Ectodermal cell (in vitro differentiated cells): ENCODE measurements around the gene DCC.

Source experiments
- H3K27ac ChIP-seq: 2 replicates; pipeline ENCODE4 v1.7.0; 2013; ENCODE audit warnings: mild to moderate bottlenecking, low read depth, low read length; ENCODE audit not compliant: insufficient read depth, poor library complexity, severe bottlenecking
- H3K27me3 ChIP-seq: 2 replicates; pipeline ENCODE4 v1.7.0; 2013; ENCODE audit warnings: mild to moderate bottlenecking, low read length; ENCODE audit not compliant: insufficient read depth, control insufficient read depth, poor library complexity, severe bottlenecking
- H3K36me3 ChIP-seq: one replicate; pipeline ENCODE4 v1.7.0; 2013; ENCODE audit warnings: low read length; ENCODE audit not compliant: control insufficient read depth, insufficient read depth
- H3K4me1 ChIP-seq: one replicate; pipeline ENCODE4 v1.7.0; 2013; ENCODE audit warnings: low read length; ENCODE audit not compliant: control insufficient read depth, insufficient read depth
- H3K4me3 ChIP-seq: 2 replicates; pipeline ENCODE4 v1.7.0; 2013; ENCODE audit warnings: low read depth, low read length, control low read depth; ENCODE audit not compliant: insufficient read depth
- H3K9me3 ChIP-seq: 2 replicates; pipeline ENCODE4 v1.7.0; 2013; ENCODE audit warnings: mild to moderate bottlenecking, low read length, moderate library complexity; ENCODE audit not compliant: control insufficient read depth
- WGBS, 2 experiments: methylation state at CpG; one replicate each; pipeline ENCODE4 v1.1.7; 2013; ENCODE audit warnings: missing lambda C conversion rate in 2 of 2; 5-methylcytosine and 5-hydroxymethylcytosine counted together

The DCC gene

DNA sequence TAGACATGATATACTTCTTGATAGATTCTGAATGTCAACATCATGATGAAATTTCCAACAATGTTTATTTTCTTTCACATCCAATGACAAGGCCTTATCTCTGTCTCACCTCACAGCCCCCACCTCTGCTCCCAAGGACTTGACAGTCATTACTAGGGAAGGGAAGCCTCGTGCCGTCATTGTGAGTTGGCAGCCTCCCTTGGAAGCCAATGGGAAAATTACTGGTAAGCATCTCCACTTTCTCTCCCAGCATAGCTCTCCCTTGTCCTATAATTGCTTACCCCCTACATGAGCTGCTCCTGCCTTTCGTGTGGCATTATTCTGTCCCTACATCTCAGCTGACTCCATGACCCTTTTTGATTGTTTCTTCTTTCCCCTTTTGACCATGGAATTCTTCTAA is 1062.7 kb downstream of the DCC start:
- Histone ChIP-seq H3K4me1 (no peaks in the 10 kb centered on the region), H3K36me3 (no peaks in the 10 kb centered on the region), H3K9me3 (no peaks in the 10 kb centered on the region), H3K4me3 (no peak overlapping the region), H3K27me3 (no peaks in the 10 kb centered on the region), H3K27ac (no peak overlapping the region)
- 68 to 76% methylated on average over 3 of the region's 3 CpGs for WGBS, 2 experiments

DNA sequence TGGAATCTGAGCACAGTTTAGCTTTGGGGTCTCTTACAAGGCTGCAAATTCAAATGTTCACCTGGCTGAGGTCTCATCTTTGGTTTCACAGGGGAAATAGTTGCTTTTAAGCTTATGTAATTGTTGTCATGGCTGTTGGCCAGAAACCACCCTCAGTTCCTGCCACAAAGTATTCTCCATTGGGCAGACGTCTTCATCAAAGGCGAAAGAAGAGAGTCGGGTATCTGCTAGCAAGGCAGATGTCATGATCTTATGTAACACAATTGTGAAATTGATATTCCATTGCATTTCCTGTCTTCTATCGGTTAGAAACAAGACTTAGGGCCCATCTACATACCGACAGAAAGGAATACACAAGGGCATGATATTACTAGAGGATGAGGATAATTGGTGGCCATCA is 1068.3 kb downstream of the DCC start:
- Histone ChIP-seq H3K27me3 (no peaks in the 10 kb centered on the region), H3K4me3 (no peak overlapping the region), H3K4me1 (no peaks in the 10 kb centered on the region), H3K36me3 (no peaks in the 10 kb centered on the region), H3K27ac (no peak overlapping the region), H3K9me3 (no peaks in the 10 kb centered on the region)
- 93 to 99% methylated on average over 5 of the region's 5 CpGs for WGBS, 2 experiments

DNA sequence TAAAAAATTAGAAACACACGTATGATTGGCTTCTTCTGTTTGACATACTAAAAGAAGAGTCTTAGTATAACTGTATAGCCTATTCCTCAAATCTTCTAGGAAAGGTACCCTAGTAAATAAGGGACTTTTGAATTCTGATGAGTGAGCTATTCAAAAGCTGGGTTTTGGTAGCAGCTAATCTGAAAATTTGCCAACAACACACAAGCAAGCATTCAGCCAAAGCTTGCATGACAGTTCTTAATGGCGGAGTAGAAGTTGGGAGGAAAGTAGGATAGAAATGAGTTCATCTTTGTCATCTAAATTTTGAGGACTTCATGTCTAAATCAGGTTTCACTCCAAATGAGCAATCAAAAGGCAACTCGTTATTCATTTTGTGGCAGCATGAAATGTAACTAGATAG is 1071.5 kb downstream of the DCC start:
- no peaks in the 10 kb centered on the region for H3K27me3 ChIP-seq
- H3K27ac ChIP-seq, result no peak overlapping the region
- no peaks in the 10 kb centered on the region for H3K36me3 ChIP-seq
- H3K9me3 ChIP-seq, result no peaks in the 10 kb centered on the region
- H3K4me3 ChIP-seq, result no peak overlapping the region
- WGBS, 2 experiments, result 78 to 100% methylated on average over 1 to 3 of the region's 3 CpGs
- H3K4me1 ChIP-seq, result no peaks in the 10 kb centered on the region

DNA sequence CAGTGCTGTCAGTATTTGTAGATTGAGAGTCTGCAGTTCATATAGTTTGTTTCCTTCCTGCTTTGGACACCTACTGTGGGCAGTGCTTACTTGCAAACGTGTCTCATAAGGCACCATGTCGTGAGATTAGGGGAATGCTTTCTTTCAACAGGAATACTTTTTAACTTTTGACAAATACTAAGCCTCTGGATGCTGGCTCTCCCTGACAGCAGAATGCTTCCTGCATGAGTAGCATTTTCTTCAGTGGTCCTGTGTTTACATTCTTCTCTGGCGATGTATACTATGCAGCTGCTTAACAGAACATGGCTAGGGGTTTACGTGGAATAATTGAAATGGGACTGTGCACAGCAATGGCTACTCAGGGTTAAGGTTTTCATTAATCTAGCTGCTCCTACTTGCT is 1077.0 kb downstream of the DCC start:
- H3K27ac ChIP-seq, result no peak overlapping the region
- peaks cover 7% of the 10 kb centered on the region for H3K4me1 ChIP-seq
- no peak overlapping the region for H3K4me3 ChIP-seq
- H3K36me3 ChIP-seq, result no peaks in the 10 kb centered on the region
- no peaks in the 10 kb centered on the region for H3K9me3 ChIP-seq
- WGBS, 2 experiments, result 2 to 7% methylated on average over 4 of the region's 4 CpGs
- no peaks in the 10 kb centered on the region for H3K27me3 ChIP-seq

DNA sequence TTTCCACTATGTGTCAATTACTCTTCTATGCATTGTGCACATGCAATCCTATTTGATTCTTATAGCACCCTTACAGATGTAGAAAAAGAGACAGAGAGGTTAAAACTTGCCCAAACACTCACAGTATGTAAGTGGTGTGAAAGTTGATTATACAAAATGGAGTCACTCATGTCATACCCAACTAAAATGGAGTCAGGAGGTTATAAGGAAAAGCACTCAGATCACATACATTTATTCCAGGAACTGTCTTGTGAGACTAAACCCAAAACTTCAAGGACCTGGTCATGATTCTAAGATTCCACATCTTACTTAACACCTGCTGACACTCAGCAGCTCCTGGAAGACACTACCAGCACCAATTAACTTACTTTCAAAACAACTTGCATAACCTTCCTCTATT is 1081.9 kb downstream of the DCC start:
- Histone ChIP-seq H3K27ac (no peak overlapping the region), H3K36me3 (no peaks in the 10 kb centered on the region), H3K4me3 (no peak overlapping the region), H3K4me1 (peaks cover 7% of the 10 kb centered on the region), H3K9me3 (no peaks in the 10 kb centered on the region), H3K27me3 (no peaks in the 10 kb centered on the region)

DNA sequence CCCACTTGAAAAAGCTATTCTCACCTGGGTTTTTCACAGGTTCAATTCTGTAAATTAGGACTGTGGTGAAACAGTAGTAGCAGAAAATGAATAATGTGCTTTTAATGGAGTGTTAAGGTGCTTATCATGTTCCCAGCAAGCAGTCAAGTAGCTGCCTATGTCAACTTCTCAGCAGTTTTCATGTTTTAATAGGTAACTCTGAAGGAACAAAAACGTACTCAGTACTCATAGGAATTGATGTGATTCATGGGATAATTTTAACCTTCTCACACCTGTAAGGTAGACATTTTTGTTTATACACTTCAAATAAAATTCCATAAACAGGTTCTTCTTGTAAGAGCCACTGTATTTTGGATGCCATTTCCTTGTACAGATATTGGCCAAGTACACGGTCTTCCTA is 1082.9 kb downstream of the DCC start:
- H3K27ac ChIP-seq, result no peak overlapping the region
- no peak overlapping the region for H3K4me3 ChIP-seq
- H3K4me1 ChIP-seq, result no peaks in the 10 kb centered on the region
- no peaks in the 10 kb centered on the region for H3K27me3 ChIP-seq
- WGBS, 2 experiments, result 93 to 100% methylated on average over 2 of the region's 2 CpGs
- no peaks in the 10 kb centered on the region for H3K9me3 ChIP-seq
- no peaks in the 10 kb centered on the region for H3K36me3 ChIP-seq

DNA sequence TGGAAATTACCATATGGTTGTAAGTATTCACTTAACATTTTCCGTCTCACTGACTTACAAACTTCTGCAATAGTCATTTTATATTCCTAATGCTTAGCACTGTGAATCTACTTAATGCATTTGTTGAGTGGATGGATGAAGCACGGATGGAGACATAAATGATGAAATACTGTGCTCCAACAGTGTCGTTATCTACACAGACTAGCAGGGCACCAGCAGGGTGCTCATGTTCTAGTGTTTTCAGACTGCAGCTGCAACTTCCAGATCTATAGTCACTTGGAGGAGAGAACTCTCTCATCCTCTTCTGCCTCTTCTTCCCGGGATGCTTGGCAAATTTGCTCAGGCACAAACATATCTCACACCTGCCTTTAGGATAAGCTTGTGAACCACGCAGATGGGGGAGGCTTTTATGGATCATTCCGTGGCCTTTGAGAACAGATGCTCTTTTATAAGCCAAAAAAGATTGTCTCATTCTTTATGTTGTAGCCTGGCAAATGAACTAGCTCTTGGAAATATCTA is 1086.7 kb downstream of the DCC start:
- Histone ChIP-seq H3K4me1 (no peaks in the 10 kb centered on the region), H3K9me3 (no peaks in the 10 kb centered on the region), H3K27ac (no peak overlapping the region), H3K27me3 (no peaks in the 10 kb centered on the region), H3K36me3 (no peaks in the 10 kb centered on the region), H3K4me3 (no peak overlapping the region)
- 76 to 86% methylated on average over 4 to 6 of the region's 6 CpGs for WGBS, 2 experiments

DNA sequence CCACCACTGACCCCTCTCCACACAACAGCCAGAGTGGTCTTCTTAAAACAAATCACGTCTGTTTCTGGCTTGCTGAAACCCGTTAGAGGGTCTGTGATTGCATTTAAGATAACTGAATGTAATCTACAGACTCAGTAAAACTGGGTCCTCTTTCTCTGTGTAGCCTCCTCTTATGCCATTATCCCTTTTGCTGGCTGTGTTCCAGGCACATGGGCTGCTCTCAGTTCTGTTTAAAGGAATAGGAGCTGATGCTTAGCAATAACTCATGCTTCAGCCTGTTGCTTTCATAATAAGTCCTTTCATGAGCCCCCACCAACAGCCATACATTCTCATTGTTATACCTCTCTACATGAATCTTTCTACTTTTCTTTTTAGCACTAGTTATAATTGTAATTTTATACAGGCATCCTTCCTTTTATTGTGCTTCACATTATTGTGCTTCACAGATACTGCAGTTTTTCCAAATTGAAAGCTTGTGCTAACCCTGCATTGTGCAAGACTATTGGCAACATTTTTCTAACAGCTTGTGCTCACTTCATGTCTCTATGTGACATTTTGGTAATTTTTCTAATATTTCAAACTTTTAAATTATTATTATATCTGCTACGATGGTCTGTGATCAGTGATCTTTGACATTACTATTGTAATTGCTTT is 1101.9 kb downstream of the DCC start:
- 89 to 90% methylated on average over 3 of the region's 3 CpGs for WGBS, 2 experiments
- H3K27ac ChIP-seq, result no peak overlapping the region
- H3K36me3 ChIP-seq, result no peaks in the 10 kb centered on the region
- no peaks in the 10 kb centered on the region for H3K27me3 ChIP-seq
- H3K9me3 ChIP-seq, result no peaks in the 10 kb centered on the region
- no peak overlapping the region for H3K4me3 ChIP-seq
- H3K4me1 ChIP-seq, result no peaks in the 10 kb centered on the region

DNA sequence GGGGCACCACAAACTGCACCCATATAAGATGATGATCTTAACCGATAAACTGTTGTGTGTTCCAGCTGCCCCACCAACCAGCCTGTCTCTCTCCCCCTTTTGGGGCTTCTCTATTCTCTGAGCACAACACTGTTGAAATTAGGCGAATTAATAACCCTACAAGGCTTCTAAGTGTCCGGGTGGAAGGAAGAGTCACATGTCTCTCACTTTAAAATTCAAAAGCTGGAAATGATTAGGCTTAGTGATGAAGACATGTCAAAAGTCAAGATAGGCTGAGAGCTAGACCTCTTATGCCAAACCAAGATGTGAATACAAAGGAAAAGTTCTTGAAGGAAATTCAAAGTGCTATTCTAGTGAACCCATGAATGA is 1102.4 kb downstream of the DCC start:
- no peaks in the 10 kb centered on the region for H3K9me3 ChIP-seq
- WGBS, 2 experiments, result 90 to 91% methylated on average over 3 of the region's 3 CpGs

DNA sequence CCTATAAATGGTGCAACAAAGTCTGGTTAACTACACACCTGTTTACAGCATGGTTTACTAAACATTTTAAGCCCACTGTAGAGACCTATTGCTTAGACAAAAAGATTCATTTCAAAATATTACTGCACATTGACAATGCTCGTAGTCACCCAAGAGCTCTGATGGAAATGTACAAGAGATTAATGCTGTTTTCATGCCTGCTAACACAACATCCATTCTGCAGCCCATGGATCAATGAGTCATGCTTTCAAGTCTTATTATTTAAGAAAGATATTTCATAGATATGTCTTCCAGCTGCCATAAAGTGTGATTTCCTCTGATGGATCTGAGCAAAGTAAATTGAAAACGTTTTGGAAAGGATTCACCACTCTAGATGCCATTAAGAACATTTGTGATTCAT is 1103.3 kb downstream of the DCC start:
- no peak overlapping the region for H3K27ac ChIP-seq

More for the DNA sequence above, 1102.4 kb downstream of the DCC start:
- Histone ChIP-seq H3K27me3 (no peaks in the 10 kb centered on the region), H3K4me3 (no peak overlapping the region), H3K27ac (no peak overlapping the region), H3K36me3 (no peaks in the 10 kb centered on the region), H3K4me1 (no peaks in the 10 kb centered on the region)

DNA sequence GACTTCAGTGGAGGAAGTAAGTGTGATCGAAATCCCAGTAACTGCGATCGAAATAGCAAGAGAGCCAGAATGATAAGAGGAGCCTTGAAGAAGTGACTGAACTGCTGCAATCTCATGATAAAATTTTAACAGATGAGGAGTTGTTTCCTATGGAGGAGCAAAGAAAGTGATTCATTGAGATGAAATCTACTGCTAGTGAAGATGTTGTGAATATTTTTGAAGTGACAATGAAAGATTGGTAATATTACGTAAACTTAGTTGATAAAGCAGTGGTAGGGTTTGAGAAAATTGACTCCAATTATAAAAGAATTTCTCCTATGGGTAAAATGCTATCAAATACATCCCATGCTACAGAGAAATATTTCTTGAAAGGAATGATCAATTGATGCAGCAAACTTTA is 1103.8 kb downstream of the DCC start:
- Histone ChIP-seq H3K36me3 (no peaks in the 10 kb centered on the region), H3K27me3 (no peaks in the 10 kb centered on the region), H3K27ac (no peak overlapping the region), H3K4me3 (no peak overlapping the region), H3K4me1 (no peaks in the 10 kb centered on the region), H3K9me3 (no peaks in the 10 kb centered on the region)
- WGBS, 2 experiments, result 95 to 96% methylated on average over 4 of the region's 4 CpGs

More for the DNA sequence above, 1103.3 kb downstream of the DCC start:
- no peaks in the 10 kb centered on the region for H3K27me3 ChIP-seq
- 68 to 80% methylated on average over 2 of the region's 2 CpGs for WGBS, 2 experiments
- no peak overlapping the region for H3K4me3 ChIP-seq
- no peaks in the 10 kb centered on the region for H3K4me1 ChIP-seq
- H3K9me3 ChIP-seq, result no peaks in the 10 kb centered on the region
- H3K36me3 ChIP-seq, result no peaks in the 10 kb centered on the region
